Esophagus muscularis mucosa (tissue), 4 donors: ENCODE results near the gene KYAT1. TPM values are rescaled to one million over a fixed set of nuclear protein-coding genes. Genes with fewer than 3 reads are reported as not detected.

Experiments used
- DNase-seq: peaks from one replicate; pipeline ENCODE4 v3.0.0-alpha.2; 2017; ENCODE audit errors: extremely low spot score
- H3K27ac ChIP-seq, 4 donors: fragments of 200-600 bp; sonication (generic); replicated peaks in 1 of 4; 1 replicate in 3 of 4; 2 replicates in 1 of 4; pipeline ENCODE4 v1.5.1; 2016 to 2019; ENCODE audit warnings: mild to moderate bottlenecking in 1 of 4
- H3K27me3 ChIP-seq, 4 donors: fragments of 200-600 bp; sonication (generic); one replicate each; pipeline versions ENCODE4 v1.5.1 to v1.6.0; 2016 to 2019
- H3K36me3 ChIP-seq, 4 donors: fragments of 200-600 bp; sonication (generic); one replicate each; pipeline ENCODE4 v1.5.1; 2016 to 2019
- H3K4me1 ChIP-seq, 4 donors: fragments of 200-600 bp; sonication (generic); one replicate each; pipeline ENCODE4 v1.5.1; 2016 to 2019
- H3K4me3 ChIP-seq, 4 donors: fragments of 200-600 bp; sonication (generic); 1 replicate in 2 of 4; 2 replicates in 2 of 4; pipeline ENCODE4 v1.5.1; 2016 to 2019; ENCODE audit warnings: mild to moderate bottlenecking in 4 of 4, moderate library complexity in 1 of 4
- H3K9me3 ChIP-seq, 4 donors: fragments of 200-600 bp; sonication (generic); 1 replicate in 3 of 4; 2 replicates in 1 of 4; pipeline ENCODE4 v1.5.1; 2016 to 2019
- CTCF ChIP-seq, 3 experiments: fragments of 200-600 bp in 2 of 3; fragments of 450-650 bp in 1 of 3; sonication (generic) in 2 of 3; IDR thresholded peaks; one replicate each; pipeline ENCODE4 v1.5.1; 2017 to 2019; ENCODE audit warnings: antibody characterized with exemption in 3 of 3, mild to moderate bottlenecking in 2 of 3, moderate library complexity in 1 of 3
- EP300 ChIP-seq: sonication (generic); formaldehyde crosslinking; IDR thresholded peaks from one replicate; pipeline ENCODE4 v1.6.1; 2017; ENCODE audit warnings: antibody characterized with exemption
- POLR2A ChIP-seq: fragments of 450-650 bp; IDR thresholded peaks from one replicate; pipeline ENCODE4 v1.6.1; 2017; ENCODE audit warnings: antibody characterized with exemption, moderate library complexity, mild to moderate bottlenecking, low read depth
- POLR2AphosphoS5 ChIP-seq, 2 donors: sonication (generic); formaldehyde crosslinking; IDR thresholded peaks; one replicate each; pipeline ENCODE4 v1.6.1; 2017; ENCODE audit warnings: antibody characterized with exemption in 2 of 2
- WGBS: methylation state at CpG from one replicate; pipeline ENCODE4 v1.1.5; 2018; 5-methylcytosine and 5-hydroxymethylcytosine counted together
- intact Hi-C: fragments of 100-400 bp; cut with DNase I; formaldehyde crosslinking; loops from one replicate; pipeline ENCODE4 v1.15.1; 2023
- total RNA-seq, 4 donors: library from RNA; depleted of rRNA; stranded (reverse); fragments of >200 nt; gene quantifications; one replicate each; pipeline versions ENCODE4 v1.1.0 to v1.2.1, GENCODE V29; 2016

The KYAT1 gene
- total RNA-seq, 4 donors from 2014 or later = 4.3 to 8.4 (median 6.2) TPM

- Histone ChIP-seq H3K4me3 (peak overlapping the region in 1 of 4 donors; percentile 12), H3K36me3 (peaks cover 13 to 66% (median 53%) of the 10 kb centered on the region in 4 donors), H3K9me3 (no peaks in the 10 kb centered on the region), H3K27me3 (no peaks in the 10 kb centered on the region), H3K27ac (peak overlapping the region; percentile 63 to 73 (median 66)), H3K4me1 (peaks cover 85 to 91% (median 90%) of the 10 kb centered on the region in 4 donors)
- 77% methylated on average over 12 of the region's 15 CpGs for WGBS
- TF ChIP-seq POLR2AphosphoS5 (IDR thresholded peaks at IDR 0.05) (no peak), POLR2A (no peak), CTCF (IDR thresholded peaks at IDR 0.05) (no peak), EP300 (no peak)
- DNase-seq = no peak
- intact Hi-C loops = no loop called here
These were observed 31.5 kb upstream of the KYAT1 start for GRCh38 chr9:128913048-128913900.

GRCh38 chr9:128912270-128912853, 30.6 kb upstream of the KYAT1 start:
- DNase-seq = no peak
- TF ChIP-seq POLR2A (no peak), CTCF (IDR thresholded peaks at IDR 0.05) (no peak), EP300 (no peak), POLR2AphosphoS5 (IDR thresholded peaks at IDR 0.05) (no peak)
- intact Hi-C loops = no loop called here
- no peaks in the 10 kb centered on the region for H3K9me3 ChIP-seq
- no peaks in the 10 kb centered on the region for H3K27me3 ChIP-seq
- peaks cover 82 to 85% (median 84%) of the 10 kb centered on the region in 4 donors for H3K4me1 ChIP-seq
- H3K27ac ChIP-seq = peak overlapping the region; percentile 63 to 73 (median 66)
- no peak overlapping the region for H3K4me3 ChIP-seq
- 58% methylated on average over 15 of the region's 15 CpGs for WGBS
- peaks cover 23 to 66% (median 56%) of the 10 kb centered on the region in 4 donors for H3K36me3 ChIP-seq

GRCh38 chr9:128911529-128912035, 29.8 kb upstream of the KYAT1 start:
- intact Hi-C loops = no loop called here
- H3K9me3 ChIP-seq = no peaks in the 10 kb centered on the region
- peak overlapping the region in 1 of 4 donors; percentile 4 for H3K4me3 ChIP-seq
- DNase-seq = no peak
- WGBS = 23% methylated on average over 6 of the region's 8 CpGs
- peaks cover 74 to 77% (median 76%) of the 10 kb centered on the region in 4 donors for H3K4me1 ChIP-seq
- no peaks in the 10 kb centered on the region for H3K27me3 ChIP-seq
- TF ChIP-seq CTCF (IDR thresholded peaks at IDR 0.05) = no peak
- TF ChIP-seq POLR2AphosphoS5 (IDR thresholded peaks at IDR 0.05) = peak; percentile 59 to 68
- peaks cover 27 to 72% (median 60%) of the 10 kb centered on the region in 4 donors for H3K36me3 ChIP-seq
- H3K27ac ChIP-seq = peak overlapping the region; percentile 63 to 73 (median 66)

- peaks cover 27 to 70% (median 53%) of the 10 kb centered on the region in 4 donors for H3K36me3 ChIP-seq
- peaks cover 67 to 71% (median 70%) of the 10 kb centered on the region in 4 donors for H3K4me1 ChIP-seq
- TF ChIP-seq POLR2A = no peak
- TF ChIP-seq POLR2AphosphoS5 (IDR thresholded peaks at IDR 0.05) = no peak
- no peak for TF ChIP-seq CTCF (IDR thresholded peaks at IDR 0.05)
- TF ChIP-seq EP300 = no peak
- H3K27ac ChIP-seq = peak overlapping the region; percentile 63 to 73 (median 66)
- H3K9me3 ChIP-seq = no peaks in the 10 kb centered on the region
- intact Hi-C loops = no loop called here
- no peaks in the 10 kb centered on the region for H3K27me3 ChIP-seq
- WGBS = 78% methylated on average over 6 of the region's 6 CpGs
- DNase-seq = no peak
- H3K4me3 ChIP-seq = no peak overlapping the region
These were observed 29.2 kb upstream of the KYAT1 start for GRCh38 chr9:128910906-128911305.
